HepG2 (cell line): ENCODE data around the gene KDM2B. TPM values are rescaled to one million over a fixed set of nuclear protein-coding genes. Genes with fewer than 3 reads are reported as not detected.
A peak's percentile ranks its signal among the peaks of the same experiment; 100 is the strongest.

Experiments
- CC2D1A ChIP-seq: sonication (generic); formaldehyde crosslinking; IDR thresholded peaks from 2 replicates; pipeline ENCODE4 v1.8.1; 2023; ENCODE audit warnings: mild to moderate bottlenecking, missing genetic modification reagents
- CHD2 ChIP-seq: IDR thresholded peaks from 2 replicates; pipeline ENCODE4 v1.6.1; 2011; ENCODE audit warnings: low read depth, low read length, improper control_type of control experiment
- ESRRA ChIP-seq: sonication (generic); formaldehyde crosslinking; IDR thresholded peaks from 2 replicates; pipeline ENCODE4 v1.5.1; 2020; ENCODE audit warnings: mild to moderate bottlenecking, low read depth, missing genetic modification reagents
- GLI4 ChIP-seq: sonication (generic); formaldehyde crosslinking; IDR thresholded peaks from 2 replicates; pipeline ENCODE4 v1.5.1; 2020; ENCODE audit warnings: missing genetic modification reagents, mild to moderate bottlenecking, moderate library complexity, borderline replicate concordance
- JUN ChIP-seq: sonication (generic); formaldehyde crosslinking; IDR thresholded peaks from 2 replicates; pipeline ENCODE4 v1.4.0; 2020; ENCODE audit warnings: mild to moderate bottlenecking, missing genetic modification reagents
- MAZ ChIP-seq, 2 experiments: sonication (generic) in 1 of 2; formaldehyde crosslinking in 1 of 2; IDR thresholded peaks; 2 replicates each; pipeline versions ENCODE4 v1.5.0 to v1.6.1; 2012 to 2020; ENCODE audit warnings: low read depth in 2 of 2, mild to moderate bottlenecking in 2 of 2, borderline replicate concordance in 1 of 2, improper control_type of control experiment in 1 of 2, low read length in 1 of 2, missing genetic modification reagents in 1 of 2, moderate library complexity in 1 of 2
- NFE2L2 ChIP-seq: fragments of 150-350 bp; IDR thresholded peaks from 2 replicates; pipeline ENCODE4 v1.6.1; 2014; ENCODE audit warnings: low read length
- PRPF4 ChIP-seq: fragments of 200-400 bp; formaldehyde crosslinking; IDR thresholded peaks from 2 replicates; pipeline ENCODE4 v1.6.1; 2016; ENCODE audit warnings: low read length, low read depth; ENCODE audit not compliant: poor library complexity, severe bottlenecking
- RNF2 ChIP-seq: fragments of 450-650 bp; conservative IDR thresholded peaks from 2 replicates; pipeline ENCODE4 v1.6.1; 2016; ENCODE audit warnings: low read depth
- SIX4 ChIP-seq: sonication (generic); formaldehyde crosslinking; IDR thresholded peaks from 2 replicates; pipeline ENCODE4 v1.4.0; 2020; ENCODE audit warnings: missing genetic modification reagents
- YY1 ChIP-seq: IDR thresholded peaks from 2 replicates; pipeline ENCODE4 v1.6.1; 2011; ENCODE audit warnings: low read length, low read depth, moderate library complexity, mild to moderate bottlenecking; ENCODE audit not compliant: insufficient read depth, insufficient replicate concordance
- ZKSCAN1 ChIP-seq: fragments of 150-350 bp; IDR thresholded peaks from 2 replicates; pipeline ENCODE4 v1.6.1; 2014; ENCODE audit warnings: low read length
- ZNF7 ChIP-seq: IDR thresholded peaks from 2 replicates; pipeline ENCODE4 v1.6.1; 2016; ENCODE audit warnings: missing biosample characterization, missing genetic modification reagents
- polyA plus RNA-seq, 8 experiments: library from polyadenylated mRNA; depleted of rRNA in 3 of 8; stranded (reverse) in 7 of 8; unstranded in 1 of 8; fragments of >200 nt; fragmentation: Illumina TruSeq in 4 of 8; extraction: Trizol in 4 of 8; gene quantifications; 2 replicates each; pipeline versions ENCODE4 v1.2.1 to v1.2.3, GENCODE V29; 2011 to 2016; ENCODE audit warnings: low read depth in 4 of 8, missing spikeins in 1 of 8, mixed read lengths in 1 of 8; ENCODE audit not compliant: insufficient read depth in 1 of 8
- total RNA-seq, 5 experiments: library from RNA; depleted of rRNA; stranded (reverse); fragments of >200 nt; fragmentation: Illumina TruSeq; extraction: Trizol; gene quantifications; 2 replicates each; pipeline ENCODE4 v1.2.3, GENCODE V29; 2016; ENCODE audit warnings: low read depth in 1 of 5
- TF ChIP-seq, protein P1 (sequence below): sonication (generic); formaldehyde crosslinking; IDR thresholded peaks from 2 replicates; pipeline ENCODE4 v1.4.0; 2020; ENCODE audit warnings: missing genetic modification reagents, borderline replicate concordance
- TF ChIP-seq, protein P2 (sequence below): sonication (generic); formaldehyde crosslinking; IDR thresholded peaks from 2 replicates; pipeline ENCODE4 v1.4.0; 2020; ENCODE audit warnings: missing genetic modification reagents
- TF ChIP-seq, protein P3 (sequence below): sonication (generic); formaldehyde crosslinking; IDR thresholded peaks from 2 replicates; pipeline ENCODE4 v1.4.0; 2020; ENCODE audit warnings: missing genetic modification reagents, borderline replicate concordance
- TF ChIP-seq, protein P4 (sequence below): sonication (generic); formaldehyde crosslinking; conservative IDR thresholded peaks from 2 replicates; pipeline ENCODE4 v1.5.0; 2020; ENCODE audit warnings: missing genetic modification reagents

KDM2B gene
- total and polyA plus RNA-seq, 2 of the 13 experiments (the other 11 are each of a cell fraction or from before 2014, with no cell fraction given), result 17.5 to 26.1 TPM

GRCh38 chr12:121499929-121500793, 80.7 kb downstream of the KDM2B start (continued):
- TF ChIP-seq ZKSCAN1, result no peak
- TF ChIP-seq JUN (CRISPR knock-in tag), result no peak
- TF ChIP-seq YY1, result peak; percentile 27
- TF ChIP-seq MAZ (IDR thresholded peaks at IDR 0.05; ENCODE audit: borderline replicate concordance, low read depth, low read length), result no peak
- TF ChIP-seq MAZ (CRISPR knock-in tag; IDR thresholded peaks at IDR 0.05; ENCODE audit: low read depth), result no peak
- TF ChIP-seq CC2D1A (CRISPR knock-in tag), result no peak
- no peak for TF ChIP-seq CHD2
- TF ChIP-seq, protein P1, sequence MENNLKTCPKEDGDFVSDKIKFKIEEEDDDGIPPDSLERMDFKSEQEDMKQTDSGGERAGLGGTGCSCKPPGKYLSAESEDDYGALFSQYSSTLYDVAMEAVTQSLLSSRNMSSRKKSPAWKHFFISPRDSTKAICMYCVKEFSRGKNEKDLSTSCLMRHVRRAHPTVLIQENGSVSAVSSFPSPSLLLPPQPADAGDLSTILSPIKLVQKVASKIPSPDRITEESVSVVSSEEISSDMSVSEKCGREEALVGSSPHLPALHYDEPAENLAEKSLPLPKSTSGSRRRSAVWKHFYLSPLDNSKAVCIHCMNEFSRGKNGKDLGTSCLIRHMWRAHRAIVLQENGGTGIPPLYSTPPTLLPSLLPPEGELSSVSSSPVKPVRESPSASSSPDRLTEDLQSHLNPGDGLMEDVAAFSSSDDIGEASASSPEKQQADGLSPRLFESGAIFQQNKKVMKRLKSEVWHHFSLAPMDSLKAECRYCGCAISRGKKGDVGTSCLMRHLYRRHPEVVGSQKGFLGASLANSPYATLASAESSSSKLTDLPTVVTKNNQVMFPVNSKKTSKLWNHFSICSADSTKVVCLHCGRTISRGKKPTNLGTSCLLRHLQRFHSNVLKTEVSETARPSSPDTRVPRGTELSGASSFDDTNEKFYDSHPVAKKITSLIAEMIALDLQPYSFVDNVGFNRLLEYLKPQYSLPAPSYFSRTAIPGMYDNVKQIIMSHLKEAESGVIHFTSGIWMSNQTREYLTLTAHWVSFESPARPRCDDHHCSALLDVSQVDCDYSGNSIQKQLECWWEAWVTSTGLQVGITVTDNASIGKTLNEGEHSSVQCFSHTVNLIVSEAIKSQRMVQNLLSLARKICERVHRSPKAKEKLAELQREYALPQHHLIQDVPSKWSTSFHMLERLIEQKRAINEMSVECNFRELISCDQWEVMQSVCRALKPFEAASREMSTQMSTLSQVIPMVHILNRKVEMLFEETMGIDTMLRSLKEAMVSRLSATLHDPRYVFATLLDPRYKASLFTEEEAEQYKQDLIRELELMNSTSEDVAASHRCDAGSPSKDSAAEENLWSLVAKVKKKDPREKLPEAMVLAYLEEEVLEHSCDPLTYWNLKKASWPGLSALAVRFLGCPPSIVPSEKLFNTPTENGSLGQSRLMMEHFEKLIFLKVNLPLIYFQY, result 0 out of 2 replicates have a peak, but pooled peaks have one; percentile 42
- TF ChIP-seq RNF2, result no peak
- no peak for TF ChIP-seq NFE2L2
- no peak for TF ChIP-seq ZNF7
- no peak for TF ChIP-seq SIX4 (CRISPR knock-in tag)
- no peak for TF ChIP-seq ESRRA
- TF ChIP-seq, protein P2, sequence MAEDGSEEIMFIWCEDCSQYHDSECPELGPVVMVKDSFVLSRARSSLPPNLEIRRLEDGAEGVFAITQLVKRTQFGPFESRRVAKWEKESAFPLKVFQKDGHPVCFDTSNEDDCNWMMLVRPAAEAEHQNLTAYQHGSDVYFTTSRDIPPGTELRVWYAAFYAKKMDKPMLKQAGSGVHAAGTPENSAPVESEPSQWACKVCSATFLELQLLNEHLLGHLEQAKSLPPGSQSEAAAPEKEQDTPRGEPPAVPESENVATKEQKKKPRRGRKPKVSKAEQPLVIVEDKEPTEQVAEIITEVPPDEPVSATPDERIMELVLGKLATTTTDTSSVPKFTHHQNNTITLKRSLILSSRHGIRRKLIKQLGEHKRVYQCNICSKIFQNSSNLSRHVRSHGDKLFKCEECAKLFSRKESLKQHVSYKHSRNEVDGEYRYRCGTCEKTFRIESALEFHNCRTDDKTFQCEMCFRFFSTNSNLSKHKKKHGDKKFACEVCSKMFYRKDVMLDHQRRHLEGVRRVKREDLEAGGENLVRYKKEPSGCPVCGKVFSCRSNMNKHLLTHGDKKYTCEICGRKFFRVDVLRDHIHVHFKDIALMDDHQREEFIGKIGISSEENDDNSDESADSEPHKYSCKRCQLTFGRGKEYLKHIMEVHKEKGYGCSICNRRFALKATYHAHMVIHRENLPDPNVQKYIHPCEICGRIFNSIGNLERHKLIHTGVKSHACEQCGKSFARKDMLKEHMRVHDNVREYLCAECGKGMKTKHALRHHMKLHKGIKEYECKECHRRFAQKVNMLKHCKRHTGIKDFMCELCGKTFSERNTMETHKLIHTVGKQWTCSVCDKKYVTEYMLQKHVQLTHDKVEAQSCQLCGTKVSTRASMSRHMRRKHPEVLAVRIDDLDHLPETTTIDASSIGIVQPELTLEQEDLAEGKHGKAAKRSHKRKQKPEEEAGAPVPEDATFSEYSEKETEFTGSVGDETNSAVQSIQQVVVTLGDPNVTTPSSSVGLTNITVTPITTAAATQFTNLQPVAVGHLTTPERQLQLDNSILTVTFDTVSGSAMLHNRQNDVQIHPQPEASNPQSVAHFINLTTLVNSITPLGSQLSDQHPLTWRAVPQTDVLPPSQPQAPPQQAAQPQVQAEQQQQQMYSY (CRISPR knock-in tag), result peak; percentile 86
- TF ChIP-seq, protein P3, sequence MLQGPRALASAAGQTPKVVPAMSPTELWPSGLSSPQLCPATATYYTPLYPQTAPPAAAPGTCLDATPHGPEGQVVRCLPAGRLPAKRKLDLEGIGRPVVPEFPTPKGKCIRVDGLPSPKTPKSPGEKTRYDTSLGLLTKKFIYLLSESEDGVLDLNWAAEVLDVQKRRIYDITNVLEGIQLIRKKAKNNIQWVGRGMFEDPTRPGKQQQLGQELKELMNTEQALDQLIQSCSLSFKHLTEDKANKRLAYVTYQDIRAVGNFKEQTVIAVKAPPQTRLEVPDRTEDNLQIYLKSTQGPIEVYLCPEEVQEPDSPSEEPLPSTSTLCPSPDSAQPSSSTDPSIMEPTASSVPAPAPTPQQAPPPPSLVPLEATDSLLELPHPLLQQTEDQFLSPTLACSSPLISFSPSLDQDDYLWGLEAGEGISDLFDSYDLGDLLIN, result no peak
- no peak for TF ChIP-seq PRPF4
- TF ChIP-seq, protein P4, sequence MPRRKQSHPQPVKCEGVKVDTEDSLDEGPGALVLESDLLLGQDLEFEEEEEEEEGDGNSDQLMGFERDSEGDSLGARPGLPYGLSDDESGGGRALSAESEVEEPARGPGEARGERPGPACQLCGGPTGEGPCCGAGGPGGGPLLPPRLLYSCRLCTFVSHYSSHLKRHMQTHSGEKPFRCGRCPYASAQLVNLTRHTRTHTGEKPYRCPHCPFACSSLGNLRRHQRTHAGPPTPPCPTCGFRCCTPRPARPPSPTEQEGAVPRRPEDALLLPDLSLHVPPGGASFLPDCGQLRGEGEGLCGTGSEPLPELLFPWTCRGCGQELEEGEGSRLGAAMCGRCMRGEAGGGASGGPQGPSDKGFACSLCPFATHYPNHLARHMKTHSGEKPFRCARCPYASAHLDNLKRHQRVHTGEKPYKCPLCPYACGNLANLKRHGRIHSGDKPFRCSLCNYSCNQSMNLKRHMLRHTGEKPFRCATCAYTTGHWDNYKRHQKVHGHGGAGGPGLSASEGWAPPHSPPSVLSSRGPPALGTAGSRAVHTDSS (CRISPR knock-in tag), result no peak
- TF ChIP-seq GLI4 (CRISPR knock-in tag), result no peak
